K562 (cell line): ENCODE measurements around the gene STT3A. TPM values are rescaled to one million over a fixed set of nuclear protein-coding genes. Genes with fewer than 3 reads are reported as not detected.

Experiments used
- CSDE1 ChIP-seq, 2 experiments: fragments of 450-650 bp; IDR thresholded peaks; 2 replicates each; pipeline ENCODE4 v1.6.1; 2016; ENCODE audit warnings: mild to moderate bottlenecking in 1 of 2
- E2F3 ChIP-seq: fragments of 250-450 bp; sonication (Bioruptor Pico); IDR thresholded peaks from 2 replicates; pipeline ENCODE4 v1.4.0; 2020; ENCODE audit warnings: mild to moderate bottlenecking
- EP300 ChIP-seq: IDR thresholded peaks from 2 replicates; pipeline ENCODE4 v1.6.1; 2012; ENCODE audit warnings: low read length, improper control_type of control experiment
- FOXP4 ChIP-seq: sonication (generic); formaldehyde crosslinking; IDR thresholded peaks from 2 replicates; pipeline ENCODE4 v1.8.0; 2022; ENCODE audit warnings: mild to moderate bottlenecking, missing genetic modification reagents, borderline replicate concordance
- MAFK ChIP-seq: IDR thresholded peaks from 2 replicates; pipeline ENCODE4 v1.6.1; 2011; ENCODE audit warnings: low read length, improper control_type of control experiment
- MBD1 ChIP-seq: fragments of 250-450 bp; sonication (Bioruptor Pico); IDR thresholded peaks from 2 replicates; pipeline ENCODE4 v1.8.0; 2022; ENCODE audit warnings: inconsistent platforms
- MIER1 ChIP-seq: fragments of 450-650 bp; IDR thresholded peaks from 2 replicates; pipeline ENCODE4 v1.6.1; 2016; ENCODE audit warnings: antibody characterized with exemption, mild to moderate bottlenecking, low read depth
- MITF ChIP-seq: IDR thresholded peaks from 2 replicates; pipeline ENCODE4 v1.6.1; 2014; ENCODE audit warnings: antibody characterized with exemption
- NFXL1 ChIP-seq: fragments of 450-650 bp; formaldehyde crosslinking; IDR thresholded peaks from 2 replicates; pipeline ENCODE4 v1.4.0; 2021; ENCODE audit warnings: mild to moderate bottlenecking
- NKRF ChIP-seq: fragments of 450-650 bp; IDR thresholded peaks from 2 replicates; pipeline ENCODE4 v1.6.1; 2016; ENCODE audit warnings: borderline replicate concordance
- PREB ChIP-seq: sonication (generic); formaldehyde crosslinking; IDR thresholded peaks from 2 replicates; pipeline ENCODE4 v1.8.1; 2023; ENCODE audit warnings: mild to moderate bottlenecking, missing genetic modification reagents
- RBM22 ChIP-seq: fragments of 200-400 bp; formaldehyde crosslinking; IDR thresholded peaks from 2 replicates; pipeline ENCODE4 v1.6.1; 2018; ENCODE audit warnings: low read length, low read depth; ENCODE audit not compliant: poor library complexity, severe bottlenecking
- SNRNP70 ChIP-seq: fragments of 200-400 bp; formaldehyde crosslinking; optimal IDR thresholded peaks from 2 replicates; pipeline ENCODE3; 2017; ENCODE audit warnings: low read depth, low read length
- USF1 ChIP-seq: sonication (generic); formaldehyde crosslinking; IDR thresholded peaks from 2 replicates; pipeline ENCODE4 v1.9.0; 2022; ENCODE audit warnings: mild to moderate bottlenecking, missing genetic modification reagents
- ZC3H11A ChIP-seq: IDR thresholded peaks from 2 replicates; pipeline ENCODE4 v1.6.1; 2012; ENCODE audit warnings: low read depth, low read length, improper control_type of control experiment
- ZNF77 ChIP-seq: fragments of 250-450 bp; sonication (Bioruptor Pico); IDR thresholded peaks from 2 replicates; pipeline ENCODE4 v1.5.0; 2020
- polyA plus RNA-seq, 8 experiments: library from polyadenylated mRNA; depleted of rRNA in 4 of 8; stranded (reverse) in 5 of 8; unstranded in 3 of 8; fragments of >200 nt; fragmentation: Nextera tagmentation in 2 of 8; fragmentation: Illumina TruSeq in 1 of 8; extraction: Ambion mirVana in 2 of 8; extraction: Trizol in 1 of 8; gene quantifications; 2 replicates each; pipeline versions ENCODE4 v1.2.1 to v1.2.3, GENCODE V29; 2011 to 2014; ENCODE audit warnings: inconsistent platforms in 1 of 8, missing spikeins in 1 of 8
- total RNA-seq, 7 experiments: library from RNA; depleted of rRNA in 6 of 7; stranded (reverse); fragments of >200 nt in 6 of 7; fragmentation: Illumina TruSeq in 2 of 7; extraction: Trizol in 2 of 7; gene quantifications; 2 replicates each; pipeline versions ENCODE4 v1.2.1 to v1.2.3, GENCODE V29; 2011 to 2021; ENCODE audit warnings: low replicate concordance in 1 of 7
- TF ChIP-seq, protein P1 (sequence below): fragments of 250-450 bp; sonication (Bioruptor Pico); IDR thresholded peaks from 2 replicates; pipeline ENCODE4 v1.8.0; 2022; ENCODE audit warnings: moderate library complexity, mild to moderate bottlenecking, inconsistent platforms
- TF ChIP-seq, protein P2 (sequence below): fragments of 450-650 bp; conservative IDR thresholded peaks from 2 replicates; pipeline ENCODE4 v1.6.1; 2016; ENCODE audit warnings: missing genetic modification characterization, low read depth, mild to moderate bottlenecking, control low read depth, missing compliant biosample characterization

STT3A gene
- total and polyA plus RNA-seq, 9 of the 15 experiments (the other 6 are each of a cell fraction or from before 2014, with no cell fraction given): 70.7 to 330 (median 192) TPM

- TF ChIP-seq FOXP4 (CRISPR knock-in tag): no peak
- TF ChIP-seq ZNF77: no peak
- TF ChIP-seq MAFK: no peak; the same call in 1 of the 2 replicates
- no peak for TF ChIP-seq SNRNP70
- no peak for TF ChIP-seq ZC3H11A
- no peak for TF ChIP-seq PREB (CRISPR knock-in tag)
- TF ChIP-seq EP300: peak; percentile 97
- 0 out of 2 replicates have a peak, but pooled peaks have one; percentile 25 for TF ChIP-seq MITF
- no peak for TF ChIP-seq NFXL1
- TF ChIP-seq, protein P1, sequence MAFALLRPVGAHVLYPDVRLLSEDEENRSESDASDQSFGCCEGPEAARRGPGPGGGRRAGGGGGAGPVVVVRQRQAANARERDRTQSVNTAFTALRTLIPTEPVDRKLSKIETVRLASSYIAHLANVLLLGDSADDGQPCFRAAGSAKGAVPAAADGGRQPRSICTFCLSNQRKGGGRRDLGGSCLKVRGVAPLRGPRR (CRISPR knock-in tag): no peak
- TF ChIP-seq NKRF: no peak
- no peak for TF ChIP-seq E2F3 (CRISPR knock-in tag)
- TF ChIP-seq RBM22: no peak
- TF ChIP-seq MIER1: no peak
- no peak for TF ChIP-seq MBD1 (CRISPR knock-in tag)
- TF ChIP-seq, protein P2, sequence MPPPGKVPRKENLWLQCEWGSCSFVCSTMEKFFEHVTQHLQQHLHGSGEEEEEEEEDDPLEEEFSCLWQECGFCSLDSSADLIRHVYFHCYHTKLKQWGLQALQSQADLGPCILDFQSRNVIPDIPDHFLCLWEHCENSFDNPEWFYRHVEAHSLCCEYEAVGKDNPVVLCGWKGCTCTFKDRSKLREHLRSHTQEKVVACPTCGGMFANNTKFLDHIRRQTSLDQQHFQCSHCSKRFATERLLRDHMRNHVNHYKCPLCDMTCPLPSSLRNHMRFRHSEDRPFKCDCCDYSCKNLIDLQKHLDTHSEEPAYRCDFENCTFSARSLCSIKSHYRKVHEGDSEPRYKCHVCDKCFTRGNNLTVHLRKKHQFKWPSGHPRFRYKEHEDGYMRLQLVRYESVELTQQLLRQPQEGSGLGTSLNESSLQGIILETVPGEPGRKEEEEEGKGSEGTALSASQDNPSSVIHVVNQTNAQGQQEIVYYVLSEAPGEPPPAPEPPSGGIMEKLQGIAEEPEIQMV (tag): no peak
- no peak for TF ChIP-seq CSDE1 (IDR thresholded peaks at IDR 0.05)
- no peak for TF ChIP-seq USF1
Observed at GRCh38 chr11:125552927-125553326, 39.7 kb upstream of the STT3A start (continued).
